Right kidney (tissue), 1 donor: ENCODE data around the gene ATG4D.
"Not testable (repeated sequence)": the region's sequence is repeated elsewhere in the genome, so short reads cannot be mapped to it uniquely, and the experiment has no call there.

Source experiments
- DNase-seq: peaks from one replicate; pipeline ENCODE4 v3.0.0-alpha.2; 2016

ATG4D gene

GRCh38 chr19:10518444-10519361, 25.0 kb upstream of the ATG4D start:
- peak; percentile 20 for DNase-seq

- DNase-seq, result no peak
Measured at GRCh38 chr19:10519421-10519820, 24.3 kb upstream of the ATG4D start.

GRCh38 chr19:10520652-10521318, 22.9 kb upstream of the ATG4D start:
- no peak for DNase-seq

GRCh38 chr19:10521461-10522171, 22.1 kb upstream of the ATG4D start:
- no peak for DNase-seq

GRCh38 chr19:10523135-10523636, 20.5 kb upstream of the ATG4D start:
- no peak for DNase-seq

GRCh38 chr19:10525636-10526035, 18.1 kb upstream of the ATG4D start:
- no peak for DNase-seq

- not testable (repeated sequence) for DNase-seq
Measured at GRCh38 chr19:10526887-10527286, 16.8 kb upstream of the ATG4D start.

GRCh38 chr19:10532457-10532856, 11.2 kb upstream of the ATG4D start:
- no peak for DNase-seq

- DNase-seq, result no peak
Measured at GRCh38 chr19:10533646-10534386, 9.9 kb upstream of the ATG4D start.

GRCh38 chr19:10535613-10536012, 8.1 kb upstream of the ATG4D start:
- no peak for DNase-seq

- DNase-seq, result no peak
Measured at GRCh38 chr19:10537668-10538067, 6.0 kb upstream of the ATG4D start.

GRCh38 chr19:10538204-10538983, 5.3 kb upstream of the ATG4D start:
- no peak for DNase-seq

- not testable (repeated sequence) for DNase-seq
Measured at GRCh38 chr19:10539016-10539415, 4.7 kb upstream of the ATG4D start.

GRCh38 chr19:10543059-10543419, 665 bp upstream of the ATG4D start:
- DNase-seq, result no peak

GRCh38 chr19:10544242-10544752, 593 bp downstream of the ATG4D start:
- DNase-seq, result peak; percentile 21

GRCh38 chr19:10544753-10545251, 1.1 kb downstream of the ATG4D start:
- no peak for DNase-seq

GRCh38 chr19:10546817-10547216, 3.1 kb downstream of the ATG4D start:
- DNase-seq, result no peak

GRCh38 chr19:10548746-10549276, 5.1 kb downstream of the ATG4D start:
- no peak for DNase-seq

GRCh38 chr19:10549733-10550132, 6.0 kb downstream of the ATG4D start:
- DNase-seq, result no peak

GRCh38 chr19:10550336-10550735, 6.6 kb downstream of the ATG4D start:
- no peak for DNase-seq

- DNase-seq, result not testable (repeated sequence)
Measured at GRCh38 chr19:10551006-10551405, 7.3 kb downstream of the ATG4D start.
